Measurements from ENCODE around the gene MED25. TPM values are rescaled to one million over a fixed set of nuclear protein-coding genes. Genes with fewer than 3 reads are reported as not detected.
A peak's percentile ranks its signal among the peaks of the same experiment; 100 is the strongest.

Gene MED25
- total RNA-seq, 1 donor from 2014 or later, result 65.8 TPM

- TF ChIP-seq, protein P1, sequence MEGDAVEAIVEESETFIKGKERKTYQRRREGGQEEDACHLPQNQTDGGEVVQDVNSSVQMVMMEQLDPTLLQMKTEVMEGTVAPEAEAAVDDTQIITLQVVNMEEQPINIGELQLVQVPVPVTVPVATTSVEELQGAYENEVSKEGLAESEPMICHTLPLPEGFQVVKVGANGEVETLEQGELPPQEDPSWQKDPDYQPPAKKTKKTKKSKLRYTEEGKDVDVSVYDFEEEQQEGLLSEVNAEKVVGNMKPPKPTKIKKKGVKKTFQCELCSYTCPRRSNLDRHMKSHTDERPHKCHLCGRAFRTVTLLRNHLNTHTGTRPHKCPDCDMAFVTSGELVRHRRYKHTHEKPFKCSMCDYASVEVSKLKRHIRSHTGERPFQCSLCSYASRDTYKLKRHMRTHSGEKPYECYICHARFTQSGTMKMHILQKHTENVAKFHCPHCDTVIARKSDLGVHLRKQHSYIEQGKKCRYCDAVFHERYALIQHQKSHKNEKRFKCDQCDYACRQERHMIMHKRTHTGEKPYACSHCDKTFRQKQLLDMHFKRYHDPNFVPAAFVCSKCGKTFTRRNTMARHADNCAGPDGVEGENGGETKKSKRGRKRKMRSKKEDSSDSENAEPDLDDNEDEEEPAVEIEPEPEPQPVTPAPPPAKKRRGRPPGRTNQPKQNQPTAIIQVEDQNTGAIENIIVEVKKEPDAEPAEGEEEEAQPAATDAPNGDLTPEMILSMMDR (IDR thresholded peaks at IDR 0.05; ENCODE audit: borderline replicate concordance), result no peak
- no peaks in the 10 kb centered on the region for H3K27me3 ChIP-seq (ENCODE audit: low read depth)
- H3K9me3 ChIP-seq (replicated peaks), result no peaks in the 10 kb centered on the region
- no peak overlapping the region for H3K4me3 ChIP-seq
- H3K27ac ChIP-seq (replicated peaks), result no peak overlapping the region
- H3K4me1 ChIP-seq, result peaks cover 6% of the 10 kb centered on the region
- no peak for DNase-seq
- peaks cover 92% of the 10 kb centered on the region for H3K36me3 ChIP-seq
- intact Hi-C loops (cut with micrococcal nuclease), result no loop called here
Observed at GRCh38 chr19:49835562-49835961, 17.5 kb downstream of the MED25 start.

GRCh38 chr19:49836176-49837008 lies 18.3 kb downstream of the MED25 start:
- no peak for DNase-seq
- peaks cover 84% of the 10 kb centered on the region for H3K36me3 ChIP-seq
- TF ChIP-seq, protein P1 (IDR thresholded peaks at IDR 0.05; ENCODE audit: borderline replicate concordance), result no peak
- H3K4me3 ChIP-seq, result no peak overlapping the region
- H3K9me3 ChIP-seq (replicated peaks), result no peaks in the 10 kb centered on the region
- no peaks in the 10 kb centered on the region for H3K27me3 ChIP-seq (ENCODE audit: low read depth)
- peaks cover 6% of the 10 kb centered on the region for H3K4me1 ChIP-seq
- intact Hi-C loops (cut with micrococcal nuclease), result no loop called here
- no peak overlapping the region for H3K27ac ChIP-seq (replicated peaks)

GRCh38 chr19:49837009-49837310 lies 18.9 kb downstream of the MED25 start:
- intact Hi-C loops (cut with micrococcal nuclease), result no loop called here
- H3K36me3 ChIP-seq, result peaks cover 79% of the 10 kb centered on the region
- H3K4me1 ChIP-seq, result peaks cover 6% of the 10 kb centered on the region
- no peak overlapping the region for H3K27ac ChIP-seq (replicated peaks)
- H3K27me3 ChIP-seq (ENCODE audit: low read depth), result no peaks in the 10 kb centered on the region
- H3K9me3 ChIP-seq (replicated peaks), result no peaks in the 10 kb centered on the region
- no peak overlapping the region for H3K4me3 ChIP-seq
- DNase-seq, result no peak
- TF ChIP-seq, protein P1 (IDR thresholded peaks at IDR 0.05; ENCODE audit: borderline replicate concordance), result no peak

DNA sequence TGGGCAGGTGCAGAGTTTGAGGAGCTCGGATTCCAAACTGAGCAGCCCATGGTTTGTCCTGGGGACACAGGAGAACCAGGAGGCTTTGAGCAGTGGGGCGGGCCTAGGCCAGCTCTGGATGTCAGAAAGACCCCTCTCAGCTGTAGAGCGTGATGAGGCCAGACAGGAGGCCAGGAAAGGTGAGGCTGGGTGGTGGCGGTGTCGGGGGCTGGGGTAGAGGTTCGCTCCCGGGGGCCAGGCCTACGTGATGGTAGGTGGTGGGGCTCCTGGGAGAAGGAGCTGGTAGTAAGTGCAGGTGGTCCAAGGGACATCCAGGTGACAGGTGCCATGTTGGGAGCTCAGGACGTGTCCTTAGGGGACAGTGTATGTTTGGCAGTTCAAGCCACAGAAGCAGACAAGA lies 19.3 kb downstream of the MED25 start:
- intact Hi-C loops (cut with micrococcal nuclease), result no loop called here
- H3K27me3 ChIP-seq (ENCODE audit: low read depth), result no peaks in the 10 kb centered on the region
- no peak for DNase-seq

DNA sequence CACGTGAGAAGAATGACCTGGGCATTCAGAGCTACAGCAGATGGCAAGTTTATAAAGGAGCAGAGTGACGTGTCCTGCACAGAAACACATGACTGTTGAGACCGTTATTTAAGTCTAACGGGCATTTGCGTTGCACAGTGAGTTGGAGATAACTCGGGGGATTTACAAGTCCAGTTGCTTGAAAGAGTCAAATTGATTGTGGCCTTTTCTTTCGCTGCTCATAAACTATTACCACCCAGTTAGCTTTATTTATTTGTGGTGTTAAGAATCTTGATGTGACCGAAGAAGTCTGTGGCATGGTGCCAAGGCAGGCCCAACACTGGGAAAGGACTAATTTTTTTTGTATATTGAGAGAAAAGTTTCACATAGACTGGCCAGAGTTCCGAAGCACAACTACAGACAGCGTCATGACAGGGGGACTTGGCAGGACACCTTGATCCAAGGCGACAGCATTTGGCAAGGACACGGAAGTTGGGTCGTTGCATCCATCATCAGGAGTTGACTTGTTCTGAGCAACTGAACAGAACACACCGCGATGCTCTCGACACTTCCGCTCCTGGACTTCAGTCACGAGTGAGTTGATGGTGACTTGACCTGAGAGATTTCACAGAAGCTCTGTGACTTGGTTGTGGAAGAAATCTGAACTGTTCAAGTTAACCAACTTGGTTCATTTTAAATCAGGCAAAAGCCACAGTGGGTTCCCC lies 20.9 kb downstream of the MED25 start:
- H3K27me3 ChIP-seq (ENCODE audit: low read depth), result no peaks in the 10 kb centered on the region
- H3K9me3 ChIP-seq (replicated peaks), result no peaks in the 10 kb centered on the region
- intact Hi-C loops (cut with micrococcal nuclease), result no loop called here
- peaks cover 6% of the 10 kb centered on the region for H3K4me1 ChIP-seq
- TF ChIP-seq, protein P1 (IDR thresholded peaks at IDR 0.05; ENCODE audit: borderline replicate concordance), result no peak
- H3K36me3 ChIP-seq, result peaks cover 58% of the 10 kb centered on the region
- DNase-seq, result no peak
- peak overlapping the region; percentile 57 for H3K27ac ChIP-seq (replicated peaks)
- H3K4me3 ChIP-seq, result no peak overlapping the region

More for the DNA sequence above, 19.3 kb downstream of the MED25 start:
- Histone ChIP-seq H3K9me3 (replicated peaks) (no peaks in the 10 kb centered on the region), H3K4me1 (peaks cover 6% of the 10 kb centered on the region), H3K27ac (replicated peaks) (no peak overlapping the region), H3K36me3 (peaks cover 74% of the 10 kb centered on the region), H3K4me3 (no peak overlapping the region)
- TF ChIP-seq, protein P1 (IDR thresholded peaks at IDR 0.05; ENCODE audit: borderline replicate concordance), result no peak

Measured in left ventricle myocardium inferior (tissue), 1 donor.